A549 (cell line): Measurements from ENCODE around the gene OR8B4. TPM values are rescaled to one million over a fixed set of nuclear protein-coding genes. Genes with fewer than 3 reads are reported as not detected.

Experiments
- ATAC-seq, 2 experiments: fragments of 200-7000 bp in 1 of 2; fragments of >200 bp in 1 of 2; cut with Nextera tagmentation in 1 of 2; cut with Tn5 transposase in 1 of 2; 3 replicates each; pipeline versions ENCODE4 v1.8.0 to v1.9.1; 2018 to 2020; ENCODE audit warnings: mild to moderate bottlenecking in 1 of 2, moderate library complexity in 1 of 2
- CTCF ChIA-PET: fragments of 300-600 bp; sonication (Branson Sonifier 250); formaldehyde crosslinking; extraction: SDS; loops from one replicate; lab custom pipeline; 2021; ENCODE audit warnings: antibody characterized with exemption, inconsistent platforms; lab: Yijun Ruan, JAX
- POLR2A ChIA-PET: fragments of 350-600 bp; formaldehyde crosslinking; extraction: SDS; loops from one replicate; lab custom pipeline; 2021; ENCODE audit warnings: antibody characterized with exemption, inconsistent platforms; lab: Yijun Ruan, JAX
- DNase-seq, 2 experiments: peaks; one replicate each; pipeline versions ENCODE4 v3.0.0 to v3.0.0-alpha.2; 2011 to 2016; ENCODE audit warnings: low read depth in 1 of 2, low spot score in 1 of 2
- FAIRE-seq: peaks from 2 replicates; lab custom pipeline; 2011; peaks lifted over from hg19 to GRCh38; lab: Jason Lieb, UNC
- H3K27ac ChIP-seq, 2 experiments: fragments of >200 bp; sonication (Bioruptor Twin); formaldehyde crosslinking; 3 replicates each; pipeline ENCODE4 v1.5.1; 2016 to 2017
- H3K4me1 ChIP-seq: fragments of >200 bp; sonication (Bioruptor Twin); formaldehyde crosslinking; 3 replicates; pipeline ENCODE4 v1.6.1; 2016
- H3K4me2 ChIP-seq: fragments of >200 bp; sonication (Bioruptor Twin); formaldehyde crosslinking; 3 replicates; pipeline ENCODE4 v1.6.1; 2016
- H3K4me3 ChIP-seq: fragments of >200 bp; sonication (Bioruptor Twin); formaldehyde crosslinking; 3 replicates; pipeline ENCODE4 v1.5.1; 2016
- H3K9me3 ChIP-seq: fragments of >200 bp; sonication (Bioruptor Twin); formaldehyde crosslinking; 3 replicates; pipeline ENCODE4 v1.6.1; 2016
- ATOH8 ChIP-seq: fragments of 250-450 bp; sonication (Bioruptor Pico); IDR thresholded peaks from 2 replicates; pipeline ENCODE4 v1.5.0; 2020; ENCODE audit warnings: low read depth, mild to moderate bottlenecking, moderate library complexity
- BCL3 ChIP-seq: fragments of >200 bp; sonication (Bioruptor Twin); formaldehyde crosslinking; IDR thresholded peaks from 3 replicates; pipeline ENCODE4 v1.6.1; 2016
- CBX8 ChIP-seq: fragments of 200-600 bp; sonication (generic); IDR thresholded peaks from 2 replicates; pipeline ENCODE4 v1.6.1; 2016
- CHD4 ChIP-seq: fragments of 200-600 bp; sonication (generic); IDR thresholded peaks from 2 replicates; pipeline ENCODE4 v1.6.1; 2016; ENCODE audit warnings: antibody characterized with exemption, mild to moderate bottlenecking, borderline replicate concordance
- EP300 ChIP-seq, 2 experiments: fragments of >200 bp; sonication (Bioruptor Twin); formaldehyde crosslinking; IDR thresholded peaks; 2 replicates in 1 of 2; 3 replicates in 1 of 2; pipeline ENCODE4 v1.6.1; 2016 to 2017
- FOSL2 ChIP-seq, 2 experiments: fragments of 450-650 bp in 1 of 2; fragments of >200 bp in 1 of 2; sonication (Bioruptor Twin) in 1 of 2; formaldehyde crosslinking; IDR thresholded peaks; 2 replicates each; pipeline versions ENCODE4 v1.5.0 to v1.6.1; 2016 to 2020; ENCODE audit warnings: mild to moderate bottlenecking in 1 of 2, moderate library complexity in 1 of 2
- HDAC2 ChIP-seq: fragments of 200-600 bp; sonication (generic); IDR thresholded peaks from 2 replicates; pipeline ENCODE4 v1.6.1; 2016
- HOXA7 ChIP-seq: fragments of 250-450 bp; sonication (Bioruptor Pico); IDR thresholded peaks from 2 replicates; pipeline ENCODE4 v1.5.0; 2020; ENCODE audit warnings: mild to moderate bottlenecking, moderate library complexity
- HOXB13 ChIP-seq: fragments of 250-450 bp; sonication (Bioruptor Pico); IDR thresholded peaks from 2 replicates; pipeline ENCODE4 v1.5.0; 2020; ENCODE audit warnings: low read depth, mild to moderate bottlenecking, moderate library complexity
- JUNB ChIP-seq: fragments of >200 bp; sonication (Bioruptor Twin); formaldehyde crosslinking; IDR thresholded peaks from 2 replicates; pipeline ENCODE4 v1.6.1; 2016
- KDM1A ChIP-seq: fragments of 200-600 bp; sonication (generic); IDR thresholded peaks from 2 replicates; pipeline ENCODE4 v1.6.1; 2016; ENCODE audit warnings: low read depth, mild to moderate bottlenecking
- NPAS2 ChIP-seq: fragments of 250-450 bp; sonication (Bioruptor Pico); IDR thresholded peaks from 2 replicates; pipeline ENCODE4 v1.8.0; 2022; ENCODE audit warnings: mild to moderate bottlenecking, moderate library complexity, borderline replicate concordance
- NR3C1 ChIP-seq: fragments of >200 bp; sonication (Bioruptor Twin); formaldehyde crosslinking; IDR thresholded peaks from 3 replicates; pipeline ENCODE4 v1.6.1; 2017
- PHF8 ChIP-seq: fragments of 200-600 bp; sonication (generic); IDR thresholded peaks from 2 replicates; pipeline ENCODE4 v1.6.1; 2016; ENCODE audit warnings: low read depth, mild to moderate bottlenecking, antibody characterized with exemption, moderate library complexity, borderline replicate concordance
- POLR2AphosphoS2 ChIP-seq: conservative IDR thresholded peaks from 2 replicates; pipeline ENCODE4 v1.6.1; 2012; ENCODE audit warnings: low read length, improper control_type of control experiment, inconsistent platforms
- RAD21 ChIP-seq, 2 experiments: fragments of >200 bp in 1 of 2; sonication (Bioruptor Twin) in 1 of 2; formaldehyde crosslinking in 1 of 2; IDR thresholded peaks in 1 of 2; conservative IDR thresholded peaks in 1 of 2; 2 replicates in 1 of 2; 3 replicates in 1 of 2; pipeline ENCODE4 v1.6.1; 2012 to 2018; ENCODE audit warnings: inconsistent platforms in 1 of 2
- RFX5 ChIP-seq: fragments of 450-650 bp; IDR thresholded peaks from 2 replicates; pipeline ENCODE4 v1.7.1; 2014; ENCODE audit warnings: antibody characterized with exemption, mild to moderate bottlenecking, moderate library complexity
- RNF2 ChIP-seq: fragments of 200-600 bp; sonication (generic); IDR thresholded peaks from 2 replicates; pipeline ENCODE4 v1.6.1; 2016; ENCODE audit warnings: low read depth, mild to moderate bottlenecking, antibody characterized with exemption, moderate library complexity, borderline replicate concordance
- SMC3 ChIP-seq: fragments of >200 bp; sonication (Bioruptor Twin); formaldehyde crosslinking; IDR thresholded peaks from 3 replicates; pipeline ENCODE4 v1.6.1; 2018; ENCODE audit warnings: inconsistent platforms
- SREBF2 ChIP-seq: fragments of 450-650 bp; IDR thresholded peaks from 2 replicates; pipeline ENCODE4 v1.6.1; 2014; ENCODE audit warnings: mild to moderate bottlenecking, moderate library complexity
- TP53 ChIP-seq: fragments of 250-450 bp; sonication (Bioruptor Pico); IDR thresholded peaks from 2 replicates; pipeline ENCODE4 v1.5.0; 2021; ENCODE audit warnings: mild to moderate bottlenecking, moderate library complexity
- USF2 ChIP-seq: fragments of 450-650 bp; IDR thresholded peaks from 2 replicates; pipeline ENCODE4 v1.6.1; 2014; ENCODE audit warnings: antibody characterized with exemption
- ZC3H11A ChIP-seq: fragments of 450-650 bp; IDR thresholded peaks from 2 replicates; pipeline ENCODE4 v1.6.1; 2014; ENCODE audit warnings: antibody characterized with exemption, mild to moderate bottlenecking
- ZNF302 ChIP-seq: fragments of 250-450 bp; sonication (Bioruptor Pico); IDR thresholded peaks from 2 replicates; pipeline ENCODE4 v1.9.0; 2021; ENCODE audit warnings: inconsistent platforms, mild to moderate bottlenecking, moderate library complexity
- ZSCAN20 ChIP-seq: fragments of 250-450 bp; sonication (Bioruptor Pico); IDR thresholded peaks from 2 replicates; pipeline ENCODE4 v1.8.0; 2022; ENCODE audit warnings: mild to moderate bottlenecking, moderate library complexity
- WGBS: methylation state at CpG from one replicate; pipeline ENCODE4 v1.1.6; 2017; ENCODE audit errors: missing lambda C conversion rate; 5-methylcytosine and 5-hydroxymethylcytosine counted together
- polyA plus RNA-seq, 4 experiments: library from polyadenylated mRNA; depleted of rRNA in 3 of 4; stranded (reverse); fragments of >200 nt; fragmentation: RNase III in 1 of 4; extraction: RNeasy Plus Mini Kit Qiagen cat#74134 plus additional on column Dnase treatment in 1 of 4; gene quantifications; 2 replicates in 3 of 4; 3 replicates in 1 of 4; pipeline ENCODE4 v1.2.3, GENCODE V29; 2011 to 2017
- TF ChIP-seq, protein P1 (sequence below): fragments of >200 bp; sonication (Bioruptor Twin); formaldehyde crosslinking; IDR thresholded peaks from 2 replicates; pipeline ENCODE4 v1.6.1; 2016
- TF ChIP-seq, protein P2 (sequence below): IDR thresholded peaks from 2 replicates; pipeline ENCODE4 v1.6.1; 2012
- TF ChIP-seq, protein P3 (sequence below): IDR thresholded peaks from 2 replicates; pipeline ENCODE4 v1.6.1; 2012

OR8B4 gene
- polyA plus RNA-seq, 2 of the 4 experiments (the other 2 are of a cell fraction): not detected

GRCh38 chr11:124445646-124446150 lies 21.0 kb upstream of the OR8B4 start, which contains the start of gene OR8B8:
OR8B8 (minus strand) TSS chr11:124445696; CDS start chr11:124441085, 4,611 bp downstream.
- Histone ChIP-seq H3K4me2 (no peak within 1 kb of the TSS), H3K4me1 (no peaks in the 10 kb centered on the region), H3K4me3 (no peak within 1 kb of the TSS), H3K9me3 (no peaks in the 10 kb centered on the region), H3K27ac (no peak within 1 kb of the TSS)
- no peak for ATAC-seq
- no peak for DNase-seq
- FAIRE-seq: no peak
- TF ChIP-seq SMC3 (no peak), CBX8 (no peak), FOSL2 (IDR thresholded peaks at IDR 0.05) (no peak), FOSL2 (CRISPR knock-in tag; IDR thresholded peaks at IDR 0.05) (no peak), RAD21 (conservative IDR thresholded peaks at IDR 0.05 in 1 of 2, IDR thresholded peaks at IDR 0.05 in 1 of 2) (no peak), ATOH8 (CRISPR knock-in tag) (no peak), BCL3 (no peak), TP53 (CRISPR knock-in tag) (no peak), RFX5 (no peak), NPAS2 (CRISPR knock-in tag) (no peak), HOXB13 (CRISPR knock-in tag) (no peak), HDAC2 (no peak), PHF8 (no peak), ZC3H11A (no peak), EP300 (IDR thresholded peaks at IDR 0.05) (no peak), RNF2 (no peak), ZSCAN20 (no peak), HOXA7 (CRISPR knock-in tag) (no peak), CHD4 (no peak), KDM1A (no peak), USF2 (no peak)
- CTCF ChIA-PET: no interaction called here
- POLR2A ChIA-PET: no interaction called here
- 47% methylated on average over 1 of the region's 1 CpG for WGBS

DNA sequence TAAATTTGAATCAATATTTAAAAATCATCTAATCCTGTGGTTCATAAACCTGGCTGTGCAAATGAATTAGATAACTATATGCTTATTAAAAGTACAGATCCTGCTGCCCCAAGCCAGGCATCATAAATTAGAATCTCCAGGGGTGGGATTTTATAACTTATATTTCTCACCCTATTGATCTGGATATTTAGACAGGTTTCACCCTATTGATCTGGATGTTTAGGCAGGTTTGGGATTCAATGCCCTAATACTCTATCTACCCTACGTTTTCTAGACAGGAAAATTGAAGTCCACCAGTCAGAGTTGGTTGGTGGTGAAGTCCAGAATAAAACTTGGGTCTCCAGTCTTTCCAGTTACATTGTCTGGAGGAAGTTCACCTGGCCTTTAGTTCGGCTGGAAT lies 18.2 kb upstream of the OR8B4 start:
- no peak for DNase-seq
- TF ChIP-seq NR3C1 (no peak), RNF2 (no peak), POLR2AphosphoS2 (no peak), SREBF2 (no peak), KDM1A (no peak), JUNB (no peak), ZNF302 (CRISPR knock-in tag) (no peak)
- TF ChIP-seq, protein P1, sequence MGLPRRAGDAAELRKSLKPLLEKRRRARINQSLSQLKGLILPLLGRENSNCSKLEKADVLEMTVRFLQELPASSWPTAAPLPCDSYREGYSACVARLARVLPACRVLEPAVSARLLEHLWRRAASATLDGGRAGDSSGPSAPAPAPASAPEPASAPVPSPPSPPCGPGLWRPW: no peak
- TF ChIP-seq, protein P2, sequence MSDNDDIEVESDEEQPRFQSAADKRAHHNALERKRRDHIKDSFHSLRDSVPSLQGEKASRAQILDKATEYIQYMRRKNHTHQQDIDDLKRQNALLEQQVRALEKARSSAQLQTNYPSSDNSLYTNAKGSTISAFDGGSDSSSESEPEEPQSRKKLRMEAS: no peak
- TF ChIP-seq, protein P3, sequence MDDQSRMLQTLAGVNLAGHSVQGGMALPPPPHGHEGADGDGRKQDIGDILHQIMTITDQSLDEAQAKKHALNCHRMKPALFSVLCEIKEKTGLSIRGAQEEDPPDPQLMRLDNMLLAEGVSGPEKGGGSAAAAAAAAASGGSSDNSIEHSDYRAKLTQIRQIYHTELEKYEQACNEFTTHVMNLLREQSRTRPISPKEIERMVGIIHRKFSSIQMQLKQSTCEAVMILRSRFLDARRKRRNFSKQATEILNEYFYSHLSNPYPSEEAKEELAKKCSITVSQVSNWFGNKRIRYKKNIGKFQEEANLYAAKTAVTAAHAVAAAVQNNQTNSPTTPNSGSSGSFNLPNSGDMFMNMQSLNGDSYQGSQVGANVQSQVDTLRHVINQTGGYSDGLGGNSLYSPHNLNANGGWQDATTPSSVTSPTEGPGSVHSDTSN: no peak
- WGBS: 0% methylated on average over 2 of the region's 2 CpGs
- no peak for FAIRE-seq
- ATAC-seq: no peak
- POLR2A ChIA-PET: no interaction called here
- Histone ChIP-seq H3K9me3 (no peaks in the 10 kb centered on the region), H3K27ac (no peak overlapping the region), H3K4me1 (no peaks in the 10 kb centered on the region), H3K4me3 (no peak overlapping the region), H3K4me2 (no peak overlapping the region)
- CTCF ChIA-PET: interaction anchor here (0.8 to 0.9 kb wide), 2 partner anchors 62 to 151 kb away, joined by 3 read pairs; no protein-coding TSS in a partner anchor
